ENCODE measurements around the gene ACBD4. TPM values are rescaled to one million over a fixed set of nuclear protein-coding genes. Genes with fewer than 3 reads are reported as not detected.

The ACBD4 gene
- total and polyA plus RNA-seq, 2 of the 13 experiments (the other 11 are each of a cell fraction or from before 2014, with no cell fraction given), result 16.1 to 26.9 TPM

- TF ChIP-seq, protein P1, sequence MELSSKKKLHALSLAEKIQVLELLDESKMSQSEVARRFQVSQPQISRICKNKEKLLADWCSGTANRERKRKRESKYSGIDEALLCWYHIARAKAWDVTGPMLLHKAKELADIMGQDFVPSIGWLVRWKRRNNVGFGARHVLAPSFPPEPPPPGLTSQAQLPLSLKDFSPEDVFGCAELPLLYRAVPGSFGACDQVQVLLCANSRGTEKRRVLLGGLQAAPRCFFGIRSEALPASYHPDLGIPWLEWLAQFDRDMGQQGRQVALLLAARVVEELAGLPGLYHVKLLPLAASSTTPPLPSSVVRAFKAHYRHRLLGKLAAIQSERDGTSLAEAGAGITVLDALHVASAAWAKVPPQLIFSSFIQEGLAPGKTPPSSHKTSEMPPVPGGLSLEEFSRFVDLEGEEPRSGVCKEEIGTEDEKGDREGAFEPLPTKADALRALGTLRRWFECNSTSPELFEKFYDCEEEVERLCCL (CRISPR knock-in tag; IDR thresholded peaks at IDR 0.05; ENCODE audit: borderline replicate concordance), result 0 out of 2 replicates have a peak, but pooled peaks have one; percentile 50
- TF ChIP-seq ZIK1 (CRISPR knock-in tag; IDR thresholded peaks at IDR 0.05; ENCODE audit: borderline replicate concordance, low read depth), result no peak
- TF ChIP-seq DNMT1 (CRISPR knock-in tag; IDR thresholded peaks at IDR 0.05), result no peak
- TF ChIP-seq ETS1 (CRISPR knock-in tag; IDR thresholded peaks at IDR 0.05), result peak; percentile 24; the same call in 1 of the 2 replicates
- TF ChIP-seq, protein P2, sequence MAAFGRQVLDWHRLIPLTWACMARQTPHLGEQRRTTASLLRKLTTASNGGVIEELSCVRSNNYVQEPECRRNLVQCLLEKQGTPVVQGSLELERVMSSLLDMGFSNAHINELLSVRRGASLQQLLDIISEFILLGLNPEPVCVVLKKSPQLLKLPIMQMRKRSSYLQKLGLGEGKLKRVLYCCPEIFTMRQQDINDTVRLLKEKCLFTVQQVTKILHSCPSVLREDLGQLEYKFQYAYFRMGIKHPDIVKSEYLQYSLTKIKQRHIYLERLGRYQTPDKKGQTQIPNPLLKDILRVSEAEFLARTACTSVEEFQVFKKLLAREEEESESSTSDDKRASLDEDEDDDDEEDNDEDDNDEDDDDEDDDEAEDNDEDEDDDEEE (CRISPR knock-in tag; IDR thresholded peaks at IDR 0.05), result no peak
- no peak for TF ChIP-seq RNF219 (CRISPR knock-in tag; IDR thresholded peaks at IDR 0.05)
- peak; percentile 80 for TF ChIP-seq MAF1 (CRISPR knock-in tag; IDR thresholded peaks at IDR 0.05; ENCODE audit: borderline replicate concordance)
- TF ChIP-seq ZNF572 (CRISPR knock-in tag; IDR thresholded peaks at IDR 0.05), result peak; percentile 72; the same call in 1 of the 2 replicates
- TF ChIP-seq U2AF2 (IDR thresholded peaks at IDR 0.05; ENCODE audit: low read depth, low read length), result 0 out of 2 replicates have a peak, but pooled peaks have one; percentile 14
- TF ChIP-seq RFXAP (CRISPR knock-in tag; IDR thresholded peaks at IDR 0.05; ENCODE audit: borderline replicate concordance), result peak; percentile 52; the same call in 1 of the 2 replicates
- no peak; the same call in 1 of the 2 replicates for TF ChIP-seq ESRRA (CRISPR knock-in tag; IDR thresholded peaks at IDR 0.05; ENCODE audit: low read depth)
- TF ChIP-seq, protein P3, sequence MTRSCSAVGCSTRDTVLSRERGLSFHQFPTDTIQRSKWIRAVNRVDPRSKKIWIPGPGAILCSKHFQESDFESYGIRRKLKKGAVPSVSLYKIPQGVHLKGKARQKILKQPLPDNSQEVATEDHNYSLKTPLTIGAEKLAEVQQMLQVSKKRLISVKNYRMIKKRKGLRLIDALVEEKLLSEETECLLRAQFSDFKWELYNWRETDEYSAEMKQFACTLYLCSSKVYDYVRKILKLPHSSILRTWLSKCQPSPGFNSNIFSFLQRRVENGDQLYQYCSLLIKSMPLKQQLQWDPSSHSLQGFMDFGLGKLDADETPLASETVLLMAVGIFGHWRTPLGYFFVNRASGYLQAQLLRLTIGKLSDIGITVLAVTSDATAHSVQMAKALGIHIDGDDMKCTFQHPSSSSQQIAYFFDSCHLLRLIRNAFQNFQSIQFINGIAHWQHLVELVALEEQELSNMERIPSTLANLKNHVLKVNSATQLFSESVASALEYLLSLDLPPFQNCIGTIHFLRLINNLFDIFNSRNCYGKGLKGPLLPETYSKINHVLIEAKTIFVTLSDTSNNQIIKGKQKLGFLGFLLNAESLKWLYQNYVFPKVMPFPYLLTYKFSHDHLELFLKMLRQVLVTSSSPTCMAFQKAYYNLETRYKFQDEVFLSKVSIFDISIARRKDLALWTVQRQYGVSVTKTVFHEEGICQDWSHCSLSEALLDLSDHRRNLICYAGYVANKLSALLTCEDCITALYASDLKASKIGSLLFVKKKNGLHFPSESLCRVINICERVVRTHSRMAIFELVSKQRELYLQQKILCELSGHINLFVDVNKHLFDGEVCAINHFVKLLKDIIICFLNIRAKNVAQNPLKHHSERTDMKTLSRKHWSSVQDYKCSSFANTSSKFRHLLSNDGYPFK (CRISPR knock-in tag; IDR thresholded peaks at IDR 0.05; ENCODE audit: borderline replicate concordance), result peak; percentile 78
- TF ChIP-seq ZNF143 (CRISPR knock-in tag; IDR thresholded peaks at IDR 0.05), result peak; percentile 58; the same call in 1 of the 2 replicates
- TF ChIP-seq ZSCAN5A (CRISPR knock-in tag; IDR thresholded peaks at IDR 0.05; ENCODE audit: borderline replicate concordance), result no peak
- TF ChIP-seq ZNF790 (CRISPR knock-in tag; IDR thresholded peaks at IDR 0.05; ENCODE audit: borderline replicate concordance), result no peak
- TF ChIP-seq ZNF101 (CRISPR knock-in tag; IDR thresholded peaks at IDR 0.05; ENCODE audit: borderline replicate concordance, low read depth), result no peak
Measured at GRCh38 chr17:45132572-45133463, 2.7 kb upstream of the ACBD4 start (continued).
